Right cardiac atrium (tissue), 5 donors: ENCODE results near the gene CRYBA4. TPM values are rescaled to one million over a fixed set of nuclear protein-coding genes. Genes with fewer than 3 reads are reported as not detected.
"Not testable (repeated sequence)": the region's sequence is repeated elsewhere in the genome, so short reads cannot be mapped to it uniquely, and the experiment has no call there.

Experiments used
- ATAC-seq, 2 donors: fragments of 200-7000 bp; cut with Tn5 transposase; one replicate each; pipeline versions ENCODE4 v1.8.0 to v1.9.1; 2020; ENCODE audit warnings: moderate library complexity in 2 of 2, mild to moderate bottlenecking in 1 of 2
- DNase-seq, 3 donors: peaks; one replicate each; pipeline ENCODE4 v3.0.0-alpha.2; 2020
- H3K27ac ChIP-seq: one replicate; pipeline ENCODE4 v1.5.1; 2013; ENCODE audit warnings: mild to moderate bottlenecking, low read length, control low read depth, moderate library complexity
- H3K27me3 ChIP-seq: one replicate; pipeline ENCODE4 v1.6.1; 2013; ENCODE audit not compliant: control insufficient read depth, insufficient read depth
- H3K4me1 ChIP-seq: one replicate; pipeline ENCODE4 v1.6.1; 2013; ENCODE audit warnings: low read length; ENCODE audit not compliant: control insufficient read depth, insufficient read depth
- H3K4me3 ChIP-seq: one replicate; pipeline ENCODE4 v1.5.1; 2013; ENCODE audit warnings: low read length, control low read depth
- H3K9me3 ChIP-seq: one replicate; pipeline ENCODE4 v1.6.1; 2013; ENCODE audit warnings: low read length; ENCODE audit not compliant: control insufficient read depth
- WGBS: extraction: QIAGEN DNeasy Blood & Tissue Kit; methylation state at CpG from one replicate; pipeline ENCODE4 v1.1.7; 2013; 5-methylcytosine and 5-hydroxymethylcytosine counted together
- intact Hi-C, 4 donors: fragments of 100-400 bp; cut with DNase I; formaldehyde crosslinking; loops; one replicate each; pipeline versions ENCODE4 v1.11.0 to v1.14.0; 2022 to 2023
- polyA plus RNA-seq: library from polyadenylated mRNA; stranded (reverse); fragments of 200-250 nt; gene quantifications from one replicate; pipeline ENCODE4 v1.2.3, GENCODE V29; 2013
- total RNA-seq, 4 donors: library from RNA; stranded (reverse); fragmentation: NEBNext Ultra II Directional; extraction: Animal tissue kit (Norgen Biotek cat#: 25700); gene quantifications; one replicate each; pipeline ENCODE4 v1.2.1, GENCODE V29; 2021
- donor health status: healthy with polysubstance abuse.
- donor health status: DM: no; HTN: yes; CAD: no.
- donor health status: DM: no; HTN: no; CAD: no.
- donor health status: DM: no; HTN: yes; CAD: no; lungs with severe emphysema.
- donor health status: DM: yes; HTN: yes; CAD: no.

CRYBA4 gene
- total and polyA plus RNA-seq, 5 donors: not detected

- WGBS: 10% methylated on average over 10 of the region's 10 CpGs
- H3K4me3 ChIP-seq, H3K27ac ChIP-seq, intact Hi-C loops, H3K9me3 ChIP-seq, ATAC-seq, H3K27me3 ChIP-seq, H3K4me1 ChIP-seq, DNase-seq: not testable (repeated sequence)
Observed at GRCh38 chr22:26613753-26614152, 8.0 kb upstream of the CRYBA4 start.

DNA sequence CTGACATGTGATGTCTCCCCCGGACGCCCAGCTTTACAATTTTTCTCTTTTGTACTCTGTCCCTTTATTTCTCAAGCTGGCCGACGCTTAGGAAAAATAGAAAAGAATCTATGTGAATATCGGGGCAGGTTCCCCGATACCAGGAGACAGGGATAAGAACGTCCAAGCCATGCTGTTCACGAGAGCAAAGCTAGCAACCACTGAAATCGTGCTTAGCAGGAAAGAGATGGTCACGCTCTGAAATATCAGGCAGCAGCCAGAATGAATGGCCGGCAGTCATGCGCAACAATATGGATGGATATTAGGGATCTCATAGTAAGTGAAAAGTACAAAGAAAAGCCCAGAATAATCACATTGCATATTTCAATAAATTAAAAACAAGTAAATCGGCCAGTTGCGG, 7.4 kb upstream of the CRYBA4 start:
- DNase-seq (no peak), ATAC-seq (no peak)
- Histone ChIP-seq H3K4me3 (no peak overlapping the region), H3K27ac (no peak overlapping the region), H3K9me3 (no peaks in the 10 kb centered on the region), H3K27me3 (no peaks in the 10 kb centered on the region), H3K4me1 (no peaks in the 10 kb centered on the region)
- intact Hi-C loops: no loop called here
- 41% methylated on average over 14 of the region's 14 CpGs for WGBS

GRCh38 chr22:26615149-26615548, 6.6 kb upstream of the CRYBA4 start:
- no peak for DNase-seq
- Histone ChIP-seq H3K4me3 (no peak overlapping the region), H3K9me3 (no peaks in the 10 kb centered on the region), H3K27ac (no peak overlapping the region), H3K27me3 (no peaks in the 10 kb centered on the region), H3K4me1 (no peaks in the 10 kb centered on the region)
- WGBS: 54% methylated on average over 5 of the region's 5 CpGs
- ATAC-seq: no peak
- intact Hi-C loops: no loop called here

DNA sequence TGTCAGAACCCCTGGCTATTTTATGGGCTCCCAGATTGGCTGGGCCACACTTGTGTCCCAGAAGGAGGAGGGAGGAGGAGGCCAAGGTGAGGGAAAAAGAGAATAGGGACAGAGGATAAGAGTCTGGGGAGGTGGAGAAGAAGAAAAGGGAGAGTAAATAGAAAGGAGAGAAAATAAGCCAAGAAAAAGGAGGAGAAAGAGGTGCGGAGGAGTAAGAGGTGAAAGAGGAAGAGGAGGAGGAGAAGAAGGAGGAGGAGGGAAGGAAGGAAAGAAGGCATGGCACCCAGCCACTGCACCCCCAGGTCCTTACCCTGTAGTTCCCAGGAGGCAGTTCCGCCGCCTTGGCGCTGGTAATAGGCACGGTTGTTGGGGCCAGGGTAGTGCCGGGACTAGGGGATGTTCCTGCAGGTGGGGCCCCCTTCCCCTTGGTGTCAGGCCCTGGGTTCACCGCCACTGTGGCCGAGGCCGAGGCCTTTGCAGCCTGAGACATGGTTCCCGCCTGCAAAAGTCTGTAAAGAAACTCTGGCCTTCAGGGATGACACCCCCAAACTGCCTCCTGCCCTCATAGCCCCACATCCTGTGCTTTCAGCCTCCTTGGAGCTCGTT, 5.8 kb upstream of the CRYBA4 start:
- intact Hi-C loops: no loop called here
- Histone ChIP-seq H3K9me3 (no peaks in the 10 kb centered on the region), H3K27ac (no peak overlapping the region), H3K27me3 (no peaks in the 10 kb centered on the region), H3K4me3 (no peak overlapping the region), H3K4me1 (no peaks in the 10 kb centered on the region)
- 64% methylated on average over 11 of the region's 11 CpGs for WGBS
- no peak for ATAC-seq
- no peak for DNase-seq

DNA sequence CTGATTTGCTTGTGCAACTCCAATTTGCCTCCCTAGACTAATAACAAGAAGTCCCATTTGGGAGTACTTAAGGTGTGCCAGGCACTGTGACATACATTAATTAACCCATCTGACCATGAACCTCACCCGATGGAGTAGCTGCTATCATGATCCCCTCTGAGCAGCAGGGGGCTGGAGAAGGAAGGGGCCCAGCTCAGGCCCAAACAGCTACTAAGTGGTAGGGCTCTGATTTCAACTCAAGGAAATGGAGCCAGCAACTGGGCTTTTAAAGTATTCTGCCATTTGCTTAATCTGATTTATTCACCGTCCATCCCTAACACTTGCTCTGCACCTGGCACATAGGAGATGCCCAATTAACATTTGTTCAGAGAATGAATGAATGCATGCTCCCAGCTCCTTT, 5.1 kb upstream of the CRYBA4 start:
- WGBS: 43% methylated on average over 2 of the region's 2 CpGs
- H3K27ac ChIP-seq: no peak overlapping the region
- no peaks in the 10 kb centered on the region for H3K27me3 ChIP-seq
- H3K9me3 ChIP-seq: no peaks in the 10 kb centered on the region
- no peak overlapping the region for H3K4me3 ChIP-seq
- H3K4me1 ChIP-seq: no peaks in the 10 kb centered on the region
- DNase-seq: no peak
- ATAC-seq: no peak
- intact Hi-C loops: no loop called here

DNA sequence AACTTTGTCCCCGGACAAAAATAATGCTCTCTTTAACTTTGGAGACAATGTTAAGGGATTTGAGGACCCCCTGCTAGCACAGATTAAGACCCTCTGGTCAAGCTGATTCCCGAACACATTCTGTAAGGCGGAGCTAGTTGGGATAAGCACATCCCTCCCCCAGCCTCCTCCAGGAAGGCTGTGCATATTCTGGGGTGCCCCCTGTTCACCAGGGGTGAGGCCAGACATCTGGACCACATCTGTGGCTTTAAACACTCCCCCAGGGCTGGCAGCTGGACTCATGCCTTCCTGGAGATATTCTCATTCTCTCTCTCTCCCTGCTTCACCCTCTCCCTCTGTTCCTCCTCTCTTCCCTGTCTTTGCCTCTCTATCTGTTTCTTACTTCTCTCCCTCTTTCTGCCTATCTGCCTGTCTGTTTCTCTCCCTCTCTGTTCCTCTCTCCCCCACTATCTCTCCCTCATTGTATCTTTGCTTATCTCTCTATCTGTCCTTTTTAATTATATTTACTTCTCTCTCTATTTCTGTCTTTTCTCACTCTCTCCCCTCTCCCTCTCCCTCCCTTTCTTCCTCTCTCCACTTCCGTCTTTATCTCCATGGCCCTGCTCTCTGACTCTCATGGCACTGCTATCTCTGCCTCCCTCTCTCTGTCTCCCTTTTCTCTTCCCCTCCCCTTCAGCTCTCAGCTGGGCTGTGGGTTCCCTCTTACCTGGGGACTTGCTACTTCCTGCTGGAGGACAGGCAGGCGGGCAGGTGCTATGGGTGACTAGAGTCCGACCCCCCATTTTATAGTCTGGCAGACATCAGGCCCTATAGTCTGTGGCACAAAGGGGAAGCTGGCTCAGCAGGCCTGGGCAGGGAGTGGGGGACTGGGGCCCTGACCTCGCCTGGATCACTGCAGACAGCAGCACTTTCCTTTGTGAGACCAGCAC, 4.2 kb upstream of the CRYBA4 start, which contains the start of gene CRYBB1:
TSS of gene CRYBB1 (minus strand) at position 757 of the 929 bp plus-strand sequence. CDS start 1,708 bp downstream, outside the sequence.
- H3K9me3 ChIP-seq: no peaks in the 10 kb centered on the region
- H3K27me3 ChIP-seq: no peaks in the 10 kb centered on the region
- intact Hi-C loops: no loop called here
- H3K27ac ChIP-seq: no peak within 1 kb of the TSS
- H3K4me1 ChIP-seq: no peaks in the 10 kb centered on the region
- ATAC-seq (peak; percentile 30 to 55), DNase-seq (peak; percentile 38 to 78 (median 68))
- WGBS: 64% methylated on average over 7 of the region's 7 CpGs
- H3K4me3 ChIP-seq: no peak within 1 kb of the TSS

DNA sequence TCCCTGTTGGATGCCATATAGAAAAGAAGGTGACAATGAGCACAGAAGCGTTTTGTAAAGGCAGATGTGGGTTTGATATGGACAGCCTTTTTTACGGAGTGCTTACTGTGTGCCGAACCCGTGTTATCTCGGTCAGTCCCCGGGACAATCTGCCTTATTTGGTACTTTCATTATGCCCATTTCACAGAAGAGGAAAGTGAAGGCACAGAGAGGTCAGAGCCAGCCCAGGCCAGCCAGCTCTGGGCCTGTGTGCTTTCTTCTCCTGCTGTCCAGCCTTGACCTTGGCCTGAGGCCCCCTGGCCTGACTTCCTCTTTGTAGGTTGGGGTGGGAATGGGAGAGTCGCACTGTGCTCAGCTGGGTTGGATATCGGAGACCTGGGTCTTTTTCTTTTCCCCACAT, 3.3 kb upstream of the CRYBA4 start:
- Histone ChIP-seq H3K27me3 (no peaks in the 10 kb centered on the region), H3K4me1 (no peaks in the 10 kb centered on the region), H3K9me3 (no peaks in the 10 kb centered on the region), H3K27ac (no peak overlapping the region), H3K4me3 (no peak overlapping the region)
- WGBS: 85% methylated on average over 8 of the region's 8 CpGs
- DNase-seq: no peak
- intact Hi-C loops: no loop called here
- peak; percentile 3 to 10 for ATAC-seq

GRCh38 chr22:26619510-26619909, 2.3 kb upstream of the CRYBA4 start:
- DNase-seq (peak; percentile 73 to 81 (median 76)), ATAC-seq (peak; percentile 66 to 91)
- H3K4me3 ChIP-seq: no peak overlapping the region
- WGBS: 46% methylated on average over 6 of the region's 6 CpGs
- H3K27me3 ChIP-seq: no peaks in the 10 kb centered on the region
- H3K4me1 ChIP-seq: no peaks in the 10 kb centered on the region
- H3K9me3 ChIP-seq: no peaks in the 10 kb centered on the region
- intact Hi-C loops: no loop called here
- H3K27ac ChIP-seq: no peak overlapping the region

DNA sequence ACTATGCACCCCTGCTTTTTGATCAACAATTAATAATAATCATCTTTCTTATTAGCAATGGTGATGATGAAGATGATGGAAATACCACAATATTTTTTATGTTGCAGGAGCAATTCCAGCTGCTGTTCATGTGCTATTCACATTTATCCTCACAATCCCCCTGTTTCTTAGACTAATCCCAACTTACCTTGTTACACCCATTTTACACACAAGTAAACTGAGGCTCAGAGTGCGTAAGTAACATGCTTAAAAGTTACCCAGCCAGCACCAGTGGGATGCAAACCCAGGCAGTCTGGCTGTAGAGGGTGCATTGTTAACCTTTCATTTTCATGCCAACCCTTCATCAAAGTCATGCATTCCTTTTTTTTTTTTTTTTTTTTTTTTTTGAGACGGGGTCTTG, 1.6 kb upstream of the CRYBA4 start:
- no peaks in the 10 kb centered on the region for H3K4me1 ChIP-seq
- WGBS: 91% methylated on average over 2 of the region's 2 CpGs
- no peaks in the 10 kb centered on the region for H3K27me3 ChIP-seq
- no peak for ATAC-seq
- no peak overlapping the region for H3K27ac ChIP-seq
- no peak overlapping the region for H3K4me3 ChIP-seq
- no peak for DNase-seq
- H3K9me3 ChIP-seq: no peaks in the 10 kb centered on the region
- intact Hi-C loops: no loop called here

GRCh38 chr22:26623984-26624383, 2.2 kb downstream of the CRYBA4 start:
- H3K27me3 ChIP-seq: no peaks in the 10 kb centered on the region
- intact Hi-C loops: no loop called here
- no peaks in the 10 kb centered on the region for H3K4me1 ChIP-seq
- H3K4me3 ChIP-seq: no peak overlapping the region
- DNase-seq (no peak), ATAC-seq (no peak)
- H3K9me3 ChIP-seq: no peaks in the 10 kb centered on the region
- 95% methylated on average over 1 of the region's 1 CpG for WGBS
- H3K27ac ChIP-seq: no peak overlapping the region

DNA sequence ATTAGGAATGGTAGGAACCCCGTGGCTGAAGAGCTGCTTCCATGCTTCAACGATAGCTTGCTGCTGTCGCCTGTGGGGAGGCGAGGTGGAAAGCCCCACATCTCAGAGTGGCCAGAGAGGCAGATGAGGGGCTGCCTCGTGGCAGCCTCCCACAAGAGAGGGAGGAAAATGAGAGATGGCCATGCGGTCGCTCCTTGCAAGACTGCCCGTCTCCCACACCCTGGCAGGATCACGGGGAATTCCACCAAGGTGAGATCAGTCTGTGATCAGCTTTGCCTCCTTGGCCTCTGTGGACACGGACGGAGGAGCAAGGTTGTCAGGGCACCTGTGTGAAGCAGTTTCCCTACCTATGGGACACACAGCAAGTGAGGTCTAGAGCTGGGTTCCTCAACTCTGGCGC, 3.0 kb downstream of the CRYBA4 start:
- H3K4me3 ChIP-seq: no peak overlapping the region
- no peaks in the 10 kb centered on the region for H3K9me3 ChIP-seq
- H3K4me1 ChIP-seq: no peaks in the 10 kb centered on the region
- ATAC-seq: no peak
- intact Hi-C loops: no loop called here
- H3K27me3 ChIP-seq: no peaks in the 10 kb centered on the region
- no peak overlapping the region for H3K27ac ChIP-seq
- no peak for DNase-seq
- WGBS: 87% methylated on average over 12 of the region's 12 CpGs
